ENCODE measurements around the gene NFKBIE.

Gene NFKBIE

GRCh38 chr6:44262467-44263353 is 2.6 kb downstream of the NFKBIE start:
- Mint-ChIP-seq H3K27ac (peak overlapping the region; percentile 100), H3K4me1 (peaks cover 48 to 76% of the 10 kb centered on the region in 2 donors), H3K9me3 (no peaks in the 10 kb centered on the region), H3K27me3 (no peaks in the 10 kb centered on the region), H3K36me3 (peaks cover 65 to 70% of the 10 kb centered on the region in 2 donors), H3K4me3 (peak overlapping the region; percentile 100)
- no peak for DNase-seq
- no peak for ATAC-seq (replicated peaks)

- Mint-ChIP-seq H3K27ac (peak overlapping the region; percentile 100), H3K9me3 (no peaks in the 10 kb centered on the region), H3K4me3 (peak overlapping the region; percentile 100), H3K4me1 (peaks cover 47 to 73% of the 10 kb centered on the region in 2 donors), H3K27me3 (no peaks in the 10 kb centered on the region), H3K36me3 (peaks cover 71 to 77% of the 10 kb centered on the region in 2 donors)
- DNase-seq (no peak), ATAC-seq (replicated peaks) (no peak)
These were observed 3.8 kb downstream of the NFKBIE start for GRCh38 chr6:44261581-44261980.

DNA sequence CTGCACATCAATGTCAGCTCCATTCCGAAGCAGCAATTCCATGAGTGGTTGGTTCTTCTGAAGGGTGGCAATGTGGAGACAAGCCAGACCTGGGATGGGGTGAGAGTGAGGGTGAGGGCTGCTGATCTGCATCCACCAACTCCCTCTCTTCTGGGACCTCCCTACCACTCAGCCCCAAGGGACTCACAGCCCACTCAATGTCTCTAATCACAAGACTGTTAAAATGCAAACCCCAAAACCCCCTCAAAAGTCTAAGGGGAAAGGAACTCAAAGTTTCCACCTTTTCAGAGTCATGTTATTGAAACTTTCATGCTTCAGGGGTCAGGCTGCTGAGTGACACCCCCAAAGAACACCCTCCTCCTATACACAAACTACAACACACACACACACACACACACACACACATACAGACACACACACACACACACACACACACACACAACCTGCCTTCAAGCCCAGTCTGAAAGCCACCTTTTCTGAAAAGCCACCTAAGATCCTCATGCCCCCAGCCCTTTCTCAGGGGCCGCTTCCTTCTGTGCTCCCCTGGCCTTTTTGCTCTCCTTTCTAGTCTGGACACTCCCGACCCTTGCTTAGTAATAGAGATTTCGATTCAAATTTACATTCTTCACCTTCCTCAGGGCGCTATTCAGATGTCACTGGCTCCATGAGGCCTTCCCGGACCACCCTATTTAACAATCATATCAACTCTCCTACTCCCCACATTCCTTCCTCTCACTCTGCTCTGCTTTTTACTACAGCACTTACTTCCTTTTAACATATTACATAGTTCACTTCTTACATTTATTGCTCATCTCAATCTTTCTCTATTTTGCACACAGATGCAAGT is 4.7 kb downstream of the NFKBIE start:
- ATAC-seq (replicated peaks) (peak; percentile 24 to 32), DNase-seq (peak; percentile 84)
- peak overlapping the region; percentile 100 for H3K4me3 Mint-ChIP-seq
- peak overlapping the region; percentile 100 for H3K27ac Mint-ChIP-seq
- peaks cover 50 to 74% of the 10 kb centered on the region in 2 donors for H3K4me1 Mint-ChIP-seq
- H3K27me3 Mint-ChIP-seq, result no peaks in the 10 kb centered on the region
- no peaks in the 10 kb centered on the region for H3K9me3 Mint-ChIP-seq
- peaks cover 77 to 86% of the 10 kb centered on the region in 2 donors for H3K36me3 Mint-ChIP-seq

GRCh38 chr6:44260011-44260410 is 5.3 kb downstream of the NFKBIE start:
- Mint-ChIP-seq H3K4me1 (peaks cover 57 to 80% of the 10 kb centered on the region in 2 donors), H3K9me3 (no peaks in the 10 kb centered on the region), H3K36me3 (peaks cover 83 to 90% of the 10 kb centered on the region in 2 donors), H3K27me3 (no peaks in the 10 kb centered on the region), H3K4me3 (peak overlapping the region; percentile 100), H3K27ac (peak overlapping the region; percentile 100)
- ATAC-seq (replicated peaks) (peak; percentile 3 to 5), DNase-seq (peak; percentile 54)

DNA sequence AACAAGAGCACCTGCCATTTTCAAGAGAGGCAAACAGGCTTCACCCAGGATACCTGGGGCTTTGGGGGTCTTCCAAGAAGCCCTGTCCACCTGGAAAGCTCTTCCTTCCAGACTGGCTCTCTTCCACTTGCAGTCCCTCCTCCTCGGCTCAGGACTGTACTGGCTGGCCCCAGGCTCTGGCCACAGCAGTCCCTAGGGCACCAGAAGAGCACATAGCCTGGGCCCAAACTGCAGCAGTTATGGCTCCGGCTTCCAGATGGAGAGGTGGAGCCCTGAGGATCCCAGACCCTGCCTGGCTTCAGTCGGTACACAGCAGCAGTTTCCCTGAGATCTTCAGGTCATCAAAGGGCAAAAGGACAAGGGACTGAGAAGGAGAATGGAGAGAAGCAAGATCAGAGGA is 6.4 kb downstream of the NFKBIE start:
- DNase-seq (no peak), ATAC-seq (replicated peaks) (no peak)
- Mint-ChIP-seq H3K27ac (peak overlapping the region; percentile 98), H3K9me3 (no peaks in the 10 kb centered on the region), H3K4me1 (peaks cover 65 to 91% of the 10 kb centered on the region in 2 donors), H3K36me3 (peaks cover 79 to 90% of the 10 kb centered on the region in 2 donors), H3K27me3 (no peaks in the 10 kb centered on the region), H3K4me3 (peak overlapping the region; percentile 83 to 88)

DNA sequence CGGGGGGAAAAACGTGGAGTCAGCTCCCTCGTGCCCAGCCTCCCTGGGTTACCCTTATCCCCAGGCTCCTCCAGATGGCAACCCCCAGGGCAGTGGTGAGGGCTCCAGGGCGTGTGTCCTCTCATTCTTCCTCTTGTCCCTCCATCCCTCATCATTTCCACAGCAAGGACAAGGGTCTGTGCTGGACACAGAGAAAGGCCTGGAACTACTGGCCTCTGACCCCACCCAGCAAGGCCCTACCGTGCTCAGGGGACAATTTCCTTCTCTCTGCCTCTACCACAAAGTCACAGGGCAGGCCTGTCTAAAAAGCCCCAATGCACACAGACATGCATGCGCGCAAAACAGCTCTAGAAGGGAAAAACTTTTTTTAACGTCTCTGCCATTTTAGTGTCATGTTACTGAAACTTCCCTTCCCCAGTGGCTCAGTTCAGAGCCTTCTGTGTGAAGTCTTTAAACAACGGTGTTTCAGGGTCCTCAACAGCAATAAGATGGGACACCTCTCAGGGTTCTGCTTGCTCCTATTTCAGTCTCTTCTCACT is 7.0 kb downstream of the NFKBIE start:
- peak overlapping the region; percentile 98 for H3K27ac Mint-ChIP-seq
- peak; percentile 11 to 20 for ATAC-seq (replicated peaks)
- H3K4me3 Mint-ChIP-seq, result peak overlapping the region; percentile 83 to 88
- peak; percentile 65 for DNase-seq
- H3K36me3 Mint-ChIP-seq, result peaks cover 78 to 90% of the 10 kb centered on the region in 2 donors
- no peaks in the 10 kb centered on the region for H3K9me3 Mint-ChIP-seq
- no peaks in the 10 kb centered on the region for H3K27me3 Mint-ChIP-seq
- peaks cover 69 to 94% of the 10 kb centered on the region in 2 donors for H3K4me1 Mint-ChIP-seq

GRCh38 chr6:44257753-44258324 is 7.5 kb downstream of the NFKBIE start:
- Mint-ChIP-seq H3K4me1 (peaks cover 72 to 94% of the 10 kb centered on the region in 2 donors), H3K36me3 (peaks cover 78 to 90% of the 10 kb centered on the region in 2 donors), H3K27me3 (no peaks in the 10 kb centered on the region), H3K4me3 (peak overlapping the region; percentile 83 to 88), H3K27ac (peak overlapping the region; percentile 98), H3K9me3 (no peaks in the 10 kb centered on the region)
- peak; percentile 85 for DNase-seq
- peak; percentile 40 to 50 for ATAC-seq (replicated peaks)

DNA sequence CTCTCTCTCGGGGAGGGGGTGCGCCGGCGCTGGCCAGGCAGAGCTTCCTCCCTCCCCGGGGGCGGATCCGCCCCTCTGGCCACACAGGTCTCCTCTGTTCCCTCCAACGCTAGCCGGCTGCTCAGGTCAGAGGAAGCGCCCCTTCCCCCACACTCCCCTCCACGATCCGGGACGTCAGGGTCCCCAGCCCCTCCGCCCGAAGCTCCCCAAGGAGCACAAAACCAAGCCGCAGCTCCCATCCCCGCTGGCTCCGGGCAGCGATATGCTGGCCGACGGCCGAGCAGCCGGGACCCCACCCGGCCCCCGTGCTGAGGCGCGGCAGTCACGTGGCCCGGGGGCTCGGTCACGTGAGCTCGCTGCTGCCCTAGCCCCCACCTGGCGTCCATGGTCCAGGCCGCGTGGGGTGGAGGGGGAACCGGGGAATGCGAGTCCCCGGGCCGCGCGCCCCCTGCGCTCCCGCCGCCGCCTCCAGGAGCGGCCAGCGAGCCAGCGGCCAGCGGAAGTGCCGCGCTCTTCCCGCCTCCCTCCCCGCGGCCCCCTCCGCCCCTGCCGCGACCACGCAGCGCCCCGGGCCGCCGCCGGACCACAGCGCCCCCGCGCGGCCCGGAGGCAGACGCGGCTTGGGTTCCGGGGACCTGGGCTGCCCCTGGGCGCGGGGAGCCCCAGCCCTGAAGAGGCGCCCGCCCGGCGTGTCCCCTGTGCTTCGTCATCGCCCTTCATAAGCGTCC is 8.2 kb downstream of the NFKBIE start, which contains the start of gene SLC35B2:
Gene SLC35B2, minus strand, starts transcription at position 504 of the 728 bp plus-strand sequence. Its CDS starts 118 bp downstream, at position 386.
- Mint-ChIP-seq H3K4me1 (peaks cover 75 to 94% of the 10 kb centered on the region in 2 donors), H3K36me3 (peaks cover 78 to 90% of the 10 kb centered on the region in 2 donors)

DNA sequence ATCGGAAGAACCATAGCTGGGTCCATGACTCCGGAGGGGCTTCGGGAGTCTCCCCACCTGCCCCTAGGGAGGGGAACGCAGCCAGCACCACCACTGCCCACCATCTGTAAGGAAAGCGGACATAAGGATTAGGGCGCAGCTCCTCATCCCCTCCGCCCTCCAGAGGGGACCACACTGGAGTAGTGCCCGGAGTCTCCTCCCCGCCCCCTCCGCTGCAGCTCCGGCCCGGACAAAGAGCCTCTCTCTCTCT is 8.7 kb downstream of the NFKBIE start:
- Mint-ChIP-seq H3K27ac (peak overlapping the region; percentile 98), H3K27me3 (no peaks in the 10 kb centered on the region), H3K36me3 (peaks cover 77 to 91% of the 10 kb centered on the region in 2 donors), H3K4me1 (peaks cover 75 to 94% of the 10 kb centered on the region in 2 donors), H3K9me3 (no peaks in the 10 kb centered on the region), H3K4me3 (peak overlapping the region; percentile 87 to 96)
- peak in 1 of 2 donors; percentile 0 for ATAC-seq (replicated peaks)
- no peak for DNase-seq

More for the DNA sequence above, 8.2 kb downstream of the NFKBIE start, which contains the start of gene SLC35B2:
- Mint-ChIP-seq H3K9me3 (no peaks in the 10 kb centered on the region), H3K4me3 (peak within 1 kb of the TSS; percentile 87 to 96), H3K27me3 (no peaks in the 10 kb centered on the region), H3K27ac (peak within 1 kb of the TSS; percentile 98)
- DNase-seq (peak; percentile 86), ATAC-seq (replicated peaks) (peak; percentile 47 to 54)

DNA sequence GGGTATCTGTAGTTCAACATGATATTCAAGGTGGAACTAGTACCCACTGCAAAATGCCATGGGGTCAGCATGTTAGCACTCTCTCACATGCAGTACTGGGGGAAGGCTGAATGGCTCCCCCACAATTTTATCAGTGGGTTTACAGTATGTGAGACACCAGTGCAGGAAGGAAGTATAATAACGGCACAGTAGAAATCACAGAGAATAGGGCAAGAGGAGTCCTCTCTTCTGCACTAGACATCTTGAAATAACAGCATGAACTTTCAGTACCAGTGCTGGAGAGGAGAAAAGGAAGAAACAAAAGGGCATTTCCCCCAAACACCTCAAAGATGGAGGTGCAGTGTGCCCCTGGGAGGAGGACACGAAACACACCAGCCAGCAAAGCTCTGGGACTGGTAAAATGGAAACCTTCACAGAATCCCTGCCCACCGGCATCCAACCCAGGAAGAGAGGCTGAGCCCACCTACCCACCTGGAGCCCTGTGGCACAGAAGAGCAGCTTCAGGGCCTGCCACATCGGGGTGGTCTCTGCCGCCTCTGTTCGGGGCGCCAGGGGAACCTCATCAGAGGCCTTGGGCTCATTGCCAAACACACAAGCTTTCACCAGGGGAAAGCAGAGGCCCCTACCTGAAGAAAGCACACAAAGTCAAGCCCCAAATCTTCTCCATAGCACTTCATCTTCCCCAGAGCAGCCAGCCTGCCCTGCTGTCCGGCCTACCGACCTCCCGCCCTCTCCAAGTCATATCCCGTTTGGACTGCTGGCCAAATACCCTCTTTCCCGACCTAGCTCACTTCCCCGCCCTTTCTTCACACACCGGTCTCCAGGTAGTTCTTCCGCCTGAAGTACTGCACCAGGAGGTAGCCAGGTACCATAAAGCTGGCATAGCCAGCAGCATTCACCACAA is 9.2 kb downstream of the NFKBIE start:
- ATAC-seq (replicated peaks) (peak in 1 of 2 donors; percentile 1), DNase-seq (no peak)
- Mint-ChIP-seq H3K27me3 (no peaks in the 10 kb centered on the region), H3K27ac (peak overlapping the region; percentile 98), H3K36me3 (peaks cover 75 to 92% of the 10 kb centered on the region in 2 donors), H3K4me1 (peaks cover 76 to 93% of the 10 kb centered on the region in 2 donors), H3K4me3 (peak overlapping the region; percentile 87 to 96), H3K9me3 (no peaks in the 10 kb centered on the region)

DNA sequence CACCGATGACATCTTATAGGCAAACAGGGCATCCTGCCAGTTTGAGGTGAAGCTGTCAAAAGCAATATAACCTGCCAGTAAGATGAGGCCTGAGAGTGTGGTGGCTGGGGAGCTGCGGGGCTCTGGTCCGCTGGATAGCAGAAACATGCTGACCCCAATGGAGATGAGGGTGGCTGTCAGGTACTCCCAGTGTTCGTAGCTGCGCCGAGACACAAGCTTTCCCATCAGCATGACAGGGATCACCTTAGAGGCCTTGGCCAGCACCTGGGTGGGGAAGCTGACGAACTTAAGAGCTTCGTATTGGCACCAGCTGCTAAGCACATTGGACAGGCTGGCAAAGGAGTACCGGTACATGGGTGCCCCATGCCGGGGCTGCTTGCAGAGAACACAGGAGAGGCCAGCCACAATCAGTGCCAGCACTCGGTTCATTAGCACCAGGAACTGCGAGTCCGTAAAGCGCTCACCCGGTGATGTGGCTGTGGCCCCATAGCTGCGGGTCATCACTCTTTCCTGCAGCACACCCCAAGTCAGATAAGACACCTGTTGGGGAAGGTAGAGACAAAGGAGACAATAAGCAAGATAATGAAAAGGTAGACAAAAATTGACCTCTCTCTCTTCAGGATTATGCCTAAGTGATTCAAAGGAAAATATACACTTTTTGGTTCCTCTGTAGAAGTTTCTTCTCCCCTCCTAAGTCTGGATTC is 10.1 kb downstream of the NFKBIE start:
- no peak for ATAC-seq (replicated peaks)
- H3K27ac Mint-ChIP-seq, result peak overlapping the region; percentile 98
- H3K4me1 Mint-ChIP-seq, result peaks cover 70 to 93% of the 10 kb centered on the region in 2 donors
- no peaks in the 10 kb centered on the region for H3K27me3 Mint-ChIP-seq
- no peaks in the 10 kb centered on the region for H3K9me3 Mint-ChIP-seq
- peaks cover 74 to 92% of the 10 kb centered on the region in 2 donors for H3K36me3 Mint-ChIP-seq
- DNase-seq, result no peak
- H3K4me3 Mint-ChIP-seq, result peak overlapping the region; percentile 87 to 96
